Measurements from ENCODE around the gene SPTAN1. TPM values are rescaled to one million over a fixed set of nuclear protein-coding genes. Genes with fewer than 3 reads are reported as not detected.
A peak's percentile ranks its signal among the peaks of the same experiment; 100 is the strongest.

SPTAN1 gene
- polyA plus RNA-seq, 1 experiment: 211 TPM

DNA sequence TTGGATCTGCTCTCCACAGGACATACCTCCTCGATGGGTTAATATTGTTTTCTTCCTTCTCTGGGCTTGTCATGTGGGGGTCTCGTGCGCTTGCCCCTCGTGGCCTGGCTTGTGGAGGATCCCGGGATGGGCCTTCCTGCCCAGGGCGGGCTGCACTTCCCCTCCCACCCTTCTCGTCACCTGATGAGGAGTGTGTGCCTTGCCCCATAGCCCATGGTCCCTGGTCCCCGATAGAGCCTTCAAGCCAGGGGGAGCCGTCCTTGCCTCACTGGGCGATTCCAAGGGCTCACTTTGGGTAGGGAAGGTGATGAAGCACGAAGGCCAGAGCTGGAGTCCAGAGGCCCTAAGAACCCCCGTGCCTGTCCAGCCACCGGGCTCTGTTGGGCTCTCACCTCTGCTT is 75.5 kb downstream of the SPTAN1 start:
- CTCF ChIA-PET: no interaction called here

DNA sequence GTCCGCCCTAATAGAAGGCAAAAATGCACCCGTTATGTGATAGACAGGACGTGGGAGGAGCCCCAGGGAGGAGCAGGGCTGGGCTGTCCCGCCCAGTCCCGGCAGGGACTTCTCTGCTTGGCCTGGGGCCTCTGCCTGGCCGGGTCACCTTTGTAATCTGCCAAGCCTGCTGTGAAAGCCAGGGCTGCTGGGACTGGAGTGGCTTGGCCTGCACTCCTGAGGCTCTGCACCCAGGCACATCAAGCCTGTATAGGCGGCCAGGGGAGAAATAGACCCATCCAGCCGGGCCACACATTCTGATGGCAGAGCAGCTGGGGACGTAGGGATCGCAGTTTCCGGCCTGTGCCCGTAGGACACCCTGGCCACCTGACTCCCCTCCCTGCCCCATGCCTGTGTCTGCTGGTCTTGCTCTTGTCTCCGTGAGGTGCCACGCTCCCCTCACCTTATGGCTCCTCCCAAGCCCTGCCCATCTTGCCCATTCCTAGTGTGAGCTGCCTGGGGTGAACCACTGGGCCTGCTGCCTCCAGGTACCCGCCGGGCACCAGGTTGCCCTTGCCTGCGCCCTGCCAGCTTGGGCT is 76.2 kb downstream of the SPTAN1 start:
- Histone ChIP-seq H3K4me3 (ENCODE audit: low read depth, low read length) (no peak overlapping the region), H3K27ac (ENCODE audit: low read depth, low read length) (no peak overlapping the region), H3K27me3 (ENCODE audit: control insufficient read depth, insufficient read depth, low read length) (no peaks in the 10 kb centered on the region), H3K9me3 (ENCODE audit: control insufficient read depth, insufficient read depth, low read length) (no peaks in the 10 kb centered on the region; the same call in 1 of the 2 replicates)
- no peak for DNase-seq (ENCODE audit: low read depth, low spot score)
- POLR2A ChIA-PET: no interaction called here
- TF ChIP-seq, protein P1, sequence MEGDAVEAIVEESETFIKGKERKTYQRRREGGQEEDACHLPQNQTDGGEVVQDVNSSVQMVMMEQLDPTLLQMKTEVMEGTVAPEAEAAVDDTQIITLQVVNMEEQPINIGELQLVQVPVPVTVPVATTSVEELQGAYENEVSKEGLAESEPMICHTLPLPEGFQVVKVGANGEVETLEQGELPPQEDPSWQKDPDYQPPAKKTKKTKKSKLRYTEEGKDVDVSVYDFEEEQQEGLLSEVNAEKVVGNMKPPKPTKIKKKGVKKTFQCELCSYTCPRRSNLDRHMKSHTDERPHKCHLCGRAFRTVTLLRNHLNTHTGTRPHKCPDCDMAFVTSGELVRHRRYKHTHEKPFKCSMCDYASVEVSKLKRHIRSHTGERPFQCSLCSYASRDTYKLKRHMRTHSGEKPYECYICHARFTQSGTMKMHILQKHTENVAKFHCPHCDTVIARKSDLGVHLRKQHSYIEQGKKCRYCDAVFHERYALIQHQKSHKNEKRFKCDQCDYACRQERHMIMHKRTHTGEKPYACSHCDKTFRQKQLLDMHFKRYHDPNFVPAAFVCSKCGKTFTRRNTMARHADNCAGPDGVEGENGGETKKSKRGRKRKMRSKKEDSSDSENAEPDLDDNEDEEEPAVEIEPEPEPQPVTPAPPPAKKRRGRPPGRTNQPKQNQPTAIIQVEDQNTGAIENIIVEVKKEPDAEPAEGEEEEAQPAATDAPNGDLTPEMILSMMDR (IDR thresholded peaks at IDR 0.05; ENCODE audit: low read depth, low read length): no peak
- CTCF ChIA-PET: interaction anchor here (0.6 kb wide), 1 partner anchor 422 kb away, joined by 7 read pairs; no protein-coding TSS in a partner anchor

More for the DNA sequence above, 75.5 kb downstream of the SPTAN1 start:
- no peaks in the 10 kb centered on the region for H3K27me3 ChIP-seq (ENCODE audit: control insufficient read depth, insufficient read depth, low read length)
- TF ChIP-seq, protein P1 (IDR thresholded peaks at IDR 0.05; ENCODE audit: low read depth, low read length): no peak
- POLR2A ChIA-PET: no interaction called here
- H3K27ac ChIP-seq (ENCODE audit: low read depth, low read length): peak overlapping the region; percentile 31
- DNase-seq (ENCODE audit: low read depth, low spot score): no peak
- no peak overlapping the region for H3K4me3 ChIP-seq (ENCODE audit: low read depth, low read length)
- H3K9me3 ChIP-seq (ENCODE audit: control insufficient read depth, insufficient read depth, low read length): no peaks in the 10 kb centered on the region; the same call in 1 of the 2 replicates

DNA sequence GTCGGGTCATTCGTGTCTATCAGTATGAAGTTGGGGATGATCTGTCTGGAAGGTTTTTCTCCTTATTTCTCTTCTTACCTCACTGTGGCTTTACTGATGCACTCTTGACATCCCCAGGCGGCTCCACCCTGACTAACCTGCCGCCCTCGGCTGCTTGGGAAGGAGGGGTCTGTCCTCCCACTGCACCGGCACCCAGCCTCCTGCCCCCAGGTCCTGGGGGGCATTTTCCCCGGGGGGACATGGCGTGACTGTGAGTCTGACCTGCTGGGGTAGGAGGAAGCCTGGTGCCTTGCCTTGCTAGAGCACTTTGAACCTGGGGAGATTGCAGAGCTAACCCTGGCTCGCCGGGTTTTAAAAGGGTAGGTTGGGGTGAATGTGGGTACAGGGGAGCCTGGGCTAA is 76.7 kb downstream of the SPTAN1 start:
- Histone ChIP-seq H3K27me3 (ENCODE audit: control insufficient read depth, insufficient read depth, low read length) (no peaks in the 10 kb centered on the region), H3K4me3 (ENCODE audit: low read depth, low read length) (no peak overlapping the region), H3K27ac (ENCODE audit: low read depth, low read length) (no peak overlapping the region), H3K9me3 (ENCODE audit: control insufficient read depth, insufficient read depth, low read length) (no peaks in the 10 kb centered on the region; the same call in 1 of the 2 replicates)
- POLR2A ChIA-PET: no interaction called here
- CTCF ChIA-PET: no interaction called here
- DNase-seq (ENCODE audit: low read depth, low spot score): no peak
- TF ChIP-seq, protein P1 (IDR thresholded peaks at IDR 0.05; ENCODE audit: low read depth, low read length): no peak

DNA sequence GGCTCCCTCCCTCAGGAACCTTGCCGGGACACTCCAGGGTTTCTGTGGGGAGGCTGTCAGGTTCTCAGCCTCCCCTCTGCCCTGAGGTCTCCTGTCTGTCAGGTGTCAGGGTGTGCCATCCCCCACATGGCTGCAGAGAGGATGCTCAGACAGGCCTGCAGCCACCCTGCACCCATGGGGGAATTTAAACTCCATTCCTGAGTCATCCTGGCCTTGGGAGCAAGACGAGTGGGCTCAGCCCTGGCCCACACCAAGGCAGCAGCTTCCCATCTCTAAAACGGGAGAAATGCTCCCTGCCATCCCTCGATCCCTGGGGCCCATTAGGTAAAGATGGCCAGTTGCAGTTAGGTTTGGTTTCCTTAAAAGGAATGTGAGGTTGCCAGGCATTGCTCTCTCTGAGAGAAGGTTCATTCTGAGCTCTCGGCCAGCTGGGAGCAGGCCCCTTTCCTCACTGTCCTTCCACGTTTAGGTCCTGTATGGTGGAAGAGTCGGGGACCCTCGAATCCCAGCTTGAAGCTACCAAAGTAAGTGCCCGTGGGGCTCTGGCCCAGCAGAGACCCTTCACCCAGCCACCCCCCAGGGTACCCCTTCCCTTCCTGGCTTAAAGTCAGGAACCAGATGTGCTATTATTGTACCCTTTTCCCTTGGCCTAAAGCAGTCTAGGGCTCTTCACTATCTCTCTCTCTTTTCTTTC is 77.6 kb downstream of the SPTAN1 start:
- TF ChIP-seq, protein P1 (IDR thresholded peaks at IDR 0.05; ENCODE audit: low read depth, low read length): no peak
- no peaks in the 10 kb centered on the region; the same call in 1 of the 2 replicates for H3K9me3 ChIP-seq (ENCODE audit: control insufficient read depth, insufficient read depth, low read length)
- no peaks in the 10 kb centered on the region for H3K27me3 ChIP-seq (ENCODE audit: control insufficient read depth, insufficient read depth, low read length)
- ChIA-PET POLR2A (no interaction called here), CTCF (no interaction called here)
- no peak overlapping the region for H3K27ac ChIP-seq (ENCODE audit: low read depth, low read length)
- H3K4me3 ChIP-seq (ENCODE audit: low read depth, low read length): no peak overlapping the region
- no peak for DNase-seq (ENCODE audit: low read depth, low spot score)

DNA sequence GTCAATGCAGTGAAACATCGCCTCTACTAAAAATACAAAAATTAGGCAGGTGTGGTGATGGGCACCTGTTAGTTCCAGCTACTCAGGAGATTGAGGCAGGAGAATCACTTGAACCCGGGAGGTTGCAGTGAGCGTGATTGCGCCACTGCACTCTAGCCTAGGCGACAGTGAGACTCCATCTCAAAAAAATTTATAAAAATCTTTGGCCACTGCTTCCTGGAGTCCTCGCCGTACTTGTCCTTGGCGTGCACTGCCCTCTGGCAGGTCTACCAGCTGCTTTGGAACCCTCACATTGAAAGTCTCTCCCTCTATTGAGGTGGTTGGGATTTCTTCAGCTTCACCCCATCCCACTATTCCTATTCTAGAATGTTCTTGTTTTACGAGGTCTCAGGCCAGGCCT is 79.2 kb downstream of the SPTAN1 start:
- no peaks in the 10 kb centered on the region for H3K27me3 ChIP-seq (ENCODE audit: control insufficient read depth, insufficient read depth, low read length)
- no peak overlapping the region for H3K4me3 ChIP-seq (ENCODE audit: low read depth, low read length)
- no peak for DNase-seq (ENCODE audit: low read depth, low spot score)
- no peaks in the 10 kb centered on the region; the same call in 1 of the 2 replicates for H3K9me3 ChIP-seq (ENCODE audit: control insufficient read depth, insufficient read depth, low read length)
- CTCF ChIA-PET: no interaction called here
- TF ChIP-seq, protein P1 (IDR thresholded peaks at IDR 0.05; ENCODE audit: low read depth, low read length): no peak
- H3K27ac ChIP-seq (ENCODE audit: low read depth, low read length): no peak overlapping the region
- POLR2A ChIA-PET: interaction anchor here (0.6 kb wide), 1 partner anchor 61 kb away, joined by 4 read pairs; no protein-coding TSS in a partner anchor
